ENCODE data around the gene TSPAN9. TPM values are rescaled to one million over a fixed set of nuclear protein-coding genes. Genes with fewer than 3 reads are reported as not detected.

The TSPAN9 gene
- total and polyA plus RNA-seq, 2 of the 4 experiments (the other 2 are of a cell fraction), result 17.7 to 39.1 TPM

- Histone ChIP-seq H2BK5ac (ENCODE audit: low read depth, low read length, poor library complexity, severe bottlenecking) (peak overlapping the region; percentile 87), H3K27ac (ENCODE audit: insufficient read depth, low read length) (no peak overlapping the region), H3K79me1 (ENCODE audit: low read depth in 1 of 2, low read length in 2 of 2) (peaks cover 0 to 15% of the 10 kb centered on the region in 2 experiments; a peak in 2 of 4 replicates), H3K18ac (ENCODE audit: low read depth, low read length) (no peak overlapping the region), H3K4me3 (ENCODE audit: insufficient read depth, low read depth, low read length) (no peak overlapping the region), H3K27me3 (ENCODE audit: control insufficient read depth, insufficient read depth, low read length) (no peaks in the 10 kb centered on the region), H3K4me2 (ENCODE audit: low read depth, low read length) (no peak overlapping the region), H2BK120ac (ENCODE audit: low read depth, low read length) (peak overlapping the region; percentile 91; the same call in 1 of the 2 replicates), H3K9ac (ENCODE audit: low read depth, low read length) (no peak overlapping the region), H3K9me3 (ENCODE audit: control insufficient read depth, insufficient read depth, low read length) (no peaks in the 10 kb centered on the region), H4K5ac (ENCODE audit: low read depth, low read length) (no peak overlapping the region), H3K56ac (ENCODE audit: extremely low read depth, insufficient read depth, low read length) (no peak overlapping the region), H3K14ac (replicated peaks; ENCODE audit: low read depth, low read length) (no peak overlapping the region), H2BK15ac (ENCODE audit: low read depth, low read length) (peak overlapping the region; percentile 68; the same call in 1 of the 3 replicates), H4K8ac (ENCODE audit: low read depth in 2 of 2, low read length in 2 of 2) (peak overlapping the region; percentile 52 to 57; a peak in 1 of 4 replicates), H3K23ac (ENCODE audit: low read depth, low read length) (no peak overlapping the region), H2AK9ac (replicated peaks; ENCODE audit: low read depth, low read length, poor library complexity) (no peak overlapping the region), H2BK20ac (ENCODE audit: low read depth, low read length) (peak overlapping the region; percentile 92; the same call in 1 of the 2 replicates), H3K9me1 (ENCODE audit: insufficient read depth, low read length) (peaks cover 19% of the 10 kb centered on the region), H2AFZ (replicated peaks; ENCODE audit: low read length, poor library complexity) (no peak overlapping the region), H3K36me3 (ENCODE audit: control insufficient read depth, insufficient read depth, low read length) (no peaks in the 10 kb centered on the region; the same call in 1 of the 2 replicates), H3K4ac (ENCODE audit: low read depth, low read length) (peak overlapping the region; percentile 93; the same call in 1 of the 2 replicates), H4K91ac (ENCODE audit: insufficient read depth, low read depth, low read length) (peak overlapping the region; percentile 42), H2AK5ac (ENCODE audit: low read depth, low read length) (0 out of 2 replicates have a peak overlapping the region, but pooled peaks have one; percentile 71), H4K20me1 (ENCODE audit: insufficient read depth, low read length) (no peaks in the 10 kb centered on the region), H3K4me1 (ENCODE audit: control insufficient read depth, insufficient read depth, low read length) (peaks cover 21% of the 10 kb centered on the region)
- ATAC-seq (ENCODE audit: low read depth), result no peak
- CTCF ChIA-PET, result no interaction called here
- peak; percentile 23 for DNase-seq
- POLR2A ChIA-PET (ENCODE audit: unreplicated experiment), result no interaction called here
- BruUV-seq (replicated peaks), result no TSS peak
- intact Hi-C loops (cut with micrococcal nuclease), result loop anchor here (5.0 kb wide), 1 partner anchor 79 kb away; no protein-coding TSS in a partner anchor
- dilution Hi-C loops (cut with HindIII; ENCODE audit: low sequenced_read_pairs, unreplicated experiment), result no loop called here
- TF ChIP-seq RCOR1 (IDR thresholded peaks at IDR 0.05; ENCODE audit: insufficient replicate concordance, low read length) (no peak), CHD1 (IDR thresholded peaks at IDR 0.05; ENCODE audit: low read depth, low read length) (no peak), CEBPB (IDR thresholded peaks at IDR 0.05; ENCODE audit: low read depth, low read length) (no peak), POLR2A (IDR thresholded peaks at IDR 0.05; ENCODE audit: low read depth, low read length) (no peak), RAD21 (IDR thresholded peaks at IDR 0.05; ENCODE audit: low read length) (no peak), MAFK (IDR thresholded peaks at IDR 0.05; ENCODE audit: low read depth, low read length) (no peak), CTCF (conservative IDR thresholded peaks at IDR 0.05; ENCODE audit: low read depth, low read length) (no peak), MAZ (IDR thresholded peaks at IDR 0.05; ENCODE audit: borderline replicate concordance, low read depth, low read length) (no peak), BHLHE40 (IDR thresholded peaks at IDR 0.05; ENCODE audit: low read depth, low read length) (no peak), MXI1 (IDR thresholded peaks at IDR 0.05; ENCODE audit: borderline replicate concordance, low read depth, low read length) (no peak)
- 100% methylated on average over 1 of the region's 5 CpGs; no CpG with 5 or more reads in 1 of the 2 experiments for WGBS, 2 experiments (ENCODE audit: extremely low coverage in 2 of 2, insufficient read length in 1 of 2)
- in situ Hi-C loops (cut with MboI; ENCODE audit: low sequenced_read_pairs), result no loop called here
Observed at GRCh38 chr12:3216097-3216496, 138.9 kb downstream of the TSPAN9 start.
